K562 (cell line): ENCODE data around the gene ACAD10. TPM values are rescaled to one million over a fixed set of nuclear protein-coding genes. Genes with fewer than 3 reads are reported as not detected.

Experiments
- ATAC-seq: fragments of 200-7000 bp; cut with Tn5 transposase; 3 replicates; pipeline ENCODE4 v1.9.1; 2020; ENCODE audit warnings: moderate library complexity
- BruUV-seq: library from RNA; stranded (reverse); fragments of 400-500 nt; replicated peaks from 2 replicates; lab custom pipeline; 2021; lab: Mats Ljungman, UMichigan
- CTCF ChIA-PET: fragments of 300-600 bp; formaldehyde crosslinking; extraction: SDS; loops from one replicate; lab custom pipeline; 2021; ENCODE audit warnings: low intra/inter-chr PET ratio; lab: Yijun Ruan, JAX
- POLR2A ChIA-PET: fragments of 300-600, 350-650 bp; sonication (Branson Sonifier 250); formaldehyde crosslinking; extraction: SDS; loops from one replicate; lab custom pipeline; 2021; ENCODE audit warnings: antibody characterized with exemption, inconsistent platforms; lab: Yijun Ruan, JAX
- DNase-seq, 4 experiments: peaks; one replicate each; pipeline versions ENCODE4 v3.0.0 to v3.0.0-alpha.2; 2011 to 2018; ENCODE audit warnings: low spot score in 3 of 4, mixed read lengths in 3 of 4; ENCODE audit errors: extremely low read depth in 1 of 4
- FAIRE-seq: peaks from 2 replicates; lab custom pipeline; 2011; peaks lifted over from hg19 to GRCh38; lab: Jason Lieb, UNC
- H2AFZ ChIP-seq: 2 replicates; pipeline ENCODE4 v1.6.0; 2011; ENCODE audit warnings: low read depth, low read length, control low read depth, inconsistent platforms
- H3K27ac ChIP-seq: fragments of 200-600 bp; 3 replicates; pipeline ENCODE4 v1.8.0; 2011; ENCODE audit warnings: low read depth, mild to moderate bottlenecking, control low read depth, inconsistent platforms, low read length, moderate library complexity, mixed read lengths; ENCODE audit errors: extremely low read depth
- H3K27me3 ChIP-seq, 2 experiments: fragments of 300-600 bp in 1 of 2; 2 replicates in 1 of 2; 3 replicates in 1 of 2; pipeline versions ENCODE4 v1.6.0 to v1.8.0; 2011; ENCODE audit warnings: inconsistent platforms in 2 of 2, low read length in 2 of 2, mild to moderate bottlenecking in 1 of 2, mixed read lengths in 1 of 2, moderate library complexity in 1 of 2; ENCODE audit not compliant: control insufficient read depth in 2 of 2, insufficient read depth in 2 of 2
- H3K36me3 ChIP-seq: fragments of 300-600 bp; 3 replicates; pipeline ENCODE4 v1.8.0; 2011; ENCODE audit warnings: mild to moderate bottlenecking, low read length, inconsistent platforms; ENCODE audit not compliant: control insufficient read depth, insufficient read depth
- H3K4me1 ChIP-seq, 2 experiments: fragments of 200-600 bp in 1 of 2; replicated peaks in 1 of 2; 2 replicates in 1 of 2; 3 replicates in 1 of 2; pipeline versions ENCODE4 v1.5.1 to v1.8.0; 2011; ENCODE audit warnings: inconsistent platforms in 2 of 2, low read length in 2 of 2, mild to moderate bottlenecking in 1 of 2, mixed read lengths in 1 of 2, moderate library complexity in 1 of 2; ENCODE audit not compliant: control insufficient read depth in 2 of 2, insufficient read depth in 2 of 2
- H3K4me2 ChIP-seq: 2 replicates; pipeline ENCODE4 v1.6.1; 2011; ENCODE audit warnings: low read length, control low read depth, inconsistent platforms, mixed read lengths; ENCODE audit not compliant: insufficient read depth
- H3K4me3 ChIP-seq: fragments of 200-600 bp; sonication (generic), shearing (Covaris generic); 2 replicates; pipeline ENCODE4 v1.5.1; 2016; ENCODE audit warnings: control low read depth, inconsistent platforms
- H3K79me2 ChIP-seq: fragments of 200-600 bp; 3 replicates; pipeline ENCODE4 v1.8.0; 2011; ENCODE audit warnings: low read length, inconsistent platforms; ENCODE audit not compliant: control insufficient read depth, insufficient read depth
- H3K9ac ChIP-seq, 2 experiments: 2 replicates each; pipeline versions ENCODE4 v1.6.0 to v1.6.1; 2011; ENCODE audit warnings: low read depth in 2 of 2, low read length in 2 of 2, control low read depth in 1 of 2, inconsistent platforms in 1 of 2, mild to moderate bottlenecking in 1 of 2, mixed read lengths in 1 of 2; ENCODE audit not compliant: insufficient read depth in 1 of 2
- H3K9me1 ChIP-seq: one replicate; pipeline ENCODE4 v1.6.0; 2011; ENCODE audit warnings: inconsistent platforms, mild to moderate bottlenecking, low read length, moderate library complexity; ENCODE audit not compliant: control insufficient read depth, insufficient read depth
- H3K9me3 ChIP-seq: replicated peaks from 2 replicates; pipeline ENCODE4 v1.5.1; 2011; ENCODE audit warnings: low read depth, low read length, inconsistent platforms; ENCODE audit not compliant: control insufficient read depth, insufficient read depth
- H4K20me1 ChIP-seq: replicated peaks from 2 replicates; pipeline ENCODE4 v1.6.1; 2011; ENCODE audit warnings: low read length, inconsistent platforms, mixed read lengths; ENCODE audit not compliant: control insufficient read depth, insufficient read depth
- EP400 ChIP-seq: fragments of 450-650 bp; IDR thresholded peaks from 2 replicates; pipeline ENCODE4 v1.6.1; 2017; ENCODE audit warnings: antibody characterized with exemption, mild to moderate bottlenecking, moderate library complexity
- ESRRB ChIP-seq: fragments of 250-450 bp; sonication (Bioruptor Pico); IDR thresholded peaks from 2 replicates; pipeline ENCODE4 v1.5.0; 2020; ENCODE audit warnings: mild to moderate bottlenecking, moderate library complexity, borderline replicate concordance
- KDM5B ChIP-seq: fragments of 200-600 bp; sonication (generic); IDR thresholded peaks from 2 replicates; pipeline ENCODE4 v1.6.1; 2012; ENCODE audit warnings: low read depth, mild to moderate bottlenecking, moderate library complexity, low read length, control low read depth, inconsistent platforms; ENCODE audit not compliant: insufficient replicate concordance
- NFIC ChIP-seq: fragments of 450-650 bp; IDR thresholded peaks from 2 replicates; pipeline ENCODE4 v1.6.1; 2017; ENCODE audit warnings: mild to moderate bottlenecking, inconsistent platforms
- NFRKB ChIP-seq: fragments of 450-650 bp; IDR thresholded peaks from 2 replicates; pipeline ENCODE4 v1.6.1; 2016; ENCODE audit warnings: low read depth
- STAT6 ChIP-seq: sonication (generic); formaldehyde crosslinking; IDR thresholded peaks from 2 replicates; pipeline ENCODE4 v1.8.1; 2023; ENCODE audit warnings: mild to moderate bottlenecking, missing genetic modification reagents
- TFAP4 ChIP-seq: sonication (generic); formaldehyde crosslinking; IDR thresholded peaks from 2 replicates; pipeline ENCODE4 v1.8.0; 2022; ENCODE audit warnings: missing genetic modification reagents, mild to moderate bottlenecking, moderate library complexity, borderline replicate concordance
- ZNF12 ChIP-seq: sonication (generic); formaldehyde crosslinking; IDR thresholded peaks from 2 replicates; pipeline ENCODE4 v1.4.0; 2020; ENCODE audit warnings: mild to moderate bottlenecking, missing genetic modification reagents
- ZNF140 ChIP-seq: fragments of 250-450 bp; sonication (Bioruptor Pico); IDR thresholded peaks from 2 replicates; pipeline ENCODE4 v1.8.0; 2021; ENCODE audit warnings: moderate library complexity, mild to moderate bottlenecking, inconsistent platforms
- WGBS: fragments of 100-300 bp; shearing (Covaris generic); methylation state at CpG from one replicate; pipeline ENCODE4 v1.1.6; 2016; ENCODE audit warnings: low coverage, mixed read lengths; ENCODE audit not compliant: insufficient coverage; ENCODE audit errors: missing lambda C conversion rate; 5-methylcytosine and 5-hydroxymethylcytosine counted together
- in situ Hi-C: fragments of 300-500 bp; cut with MboI; formaldehyde crosslinking; loops from 4 replicates; pipeline ENCODE4 v1.15.0; 2018; ENCODE audit warnings: inconsistent platforms, mixed read lengths
- intact Hi-C: fragments of 100-400 bp; cut with micrococcal nuclease; formaldehyde crosslinking; loops from 2 replicates; pipeline ENCODE4 v1.14.2; 2022
- polyA plus RNA-seq, 8 experiments: library from polyadenylated mRNA; depleted of rRNA in 4 of 8; stranded (reverse) in 5 of 8; unstranded in 3 of 8; fragments of >200 nt; fragmentation: Nextera tagmentation in 2 of 8; fragmentation: Illumina TruSeq in 1 of 8; extraction: Ambion mirVana in 2 of 8; extraction: Trizol in 1 of 8; gene quantifications; 2 replicates each; pipeline versions ENCODE4 v1.2.1 to v1.2.3, GENCODE V29; 2011 to 2014; ENCODE audit warnings: inconsistent platforms in 1 of 8, missing spikeins in 1 of 8
- total RNA-seq, 7 experiments: library from RNA; depleted of rRNA in 6 of 7; stranded (reverse); fragments of >200 nt in 6 of 7; fragmentation: Illumina TruSeq in 2 of 7; extraction: Trizol in 2 of 7; gene quantifications; 2 replicates each; pipeline versions ENCODE4 v1.2.1 to v1.2.3, GENCODE V29; 2011 to 2021; ENCODE audit warnings: low replicate concordance in 1 of 7

ACAD10 gene
- total and polyA plus RNA-seq, 9 of the 15 experiments (the other 6 are each of a cell fraction or from before 2014, with no cell fraction given), result 2.3 to 19.2 (median 12.0) TPM

DNA sequence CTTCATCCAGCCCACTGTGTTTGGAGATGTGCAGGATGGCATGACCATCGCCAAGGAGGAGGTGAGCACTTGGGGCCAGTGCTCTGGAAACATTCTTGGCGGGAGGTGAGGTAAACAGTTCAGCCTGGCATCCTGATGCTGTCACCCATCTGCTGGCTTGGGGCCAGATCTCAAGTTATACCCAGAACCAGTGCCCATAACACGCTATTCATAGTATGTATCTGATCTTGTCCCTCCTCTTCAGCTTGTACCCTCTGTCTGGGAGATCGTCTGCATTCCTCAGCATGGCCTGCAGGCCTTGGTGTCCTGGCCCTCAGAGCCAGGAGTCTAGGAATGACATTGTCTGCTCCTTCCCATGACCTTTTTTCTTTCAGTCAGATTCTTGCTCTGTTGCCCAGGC, 112.3 kb downstream of the ACAD10 start:
- BruUV-seq, result no TSS peak

GRCh38 chr12:111799758-111800157, 113.9 kb downstream of the ACAD10 start:
- Histone ChIP-seq H3K9ac (no peak overlapping the region), H2AFZ (no peak overlapping the region), H3K4me3 (no peak overlapping the region), H3K79me2 (no peaks in the 10 kb centered on the region)
- no peak for DNase-seq
- CTCF ChIA-PET, result no interaction called here
- intact Hi-C loops, result no loop called here
- ATAC-seq, result no peak
- BruUV-seq, result no TSS peak
- TF ChIP-seq STAT6 (no peak), TFAP4 (CRISPR knock-in tag) (no peak), EP400 (no peak), ZNF140 (CRISPR knock-in tag) (no peak), KDM5B (no peak)
- TF ChIP-seq, all 486 proteins: peak for 0
- no peak overlapping the region for H3K27ac ChIP-seq
- peaks cover 11% of the 10 kb centered on the region; the same call in 2 of the 3 replicates for H3K36me3 ChIP-seq
- no peaks in the 10 kb centered on the region for H3K9me1 ChIP-seq
- in situ Hi-C loops, result no loop called here
- H3K27me3 ChIP-seq, result no peaks in the 10 kb centered on the region
- POLR2A ChIA-PET, result interaction anchor here (0.5 to 1.2 kb wide), 5 partner anchors 10 to 126 kb away, joined by 3 to 4 read pairs (median 3); no protein-coding TSS in a partner anchor
- FAIRE-seq, result no peak
- WGBS, result 70% methylated on average over 9 of the region's 9 CpGs
- H4K20me1 ChIP-seq, result no peaks in the 10 kb centered on the region
- no peaks in the 10 kb centered on the region for H3K9me3 ChIP-seq
- H3K4me2 ChIP-seq, result no peak overlapping the region
- H3K4me1 ChIP-seq, result no peaks in the 10 kb centered on the region

More for the DNA sequence above, 112.3 kb downstream of the ACAD10 start:
- no peak overlapping the region for H3K4me3 ChIP-seq
- no peak for FAIRE-seq
- no peaks in the 10 kb centered on the region for H3K9me1 ChIP-seq
- H3K4me2 ChIP-seq, result no peak overlapping the region
- H2AFZ ChIP-seq, result no peak overlapping the region
- H3K79me2 ChIP-seq, result no peaks in the 10 kb centered on the region
- peak overlapping the region in 1 of 2 experiments; percentile 60; a peak in 1 of 4 replicates for H3K9ac ChIP-seq
- TF ChIP-seq ZNF12 (CRISPR knock-in tag), result no peak
- TF ChIP-seq ESRRB (CRISPR knock-in tag), result no peak
- TF ChIP-seq NFRKB, result no peak
- TF ChIP-seq NFIC, result peak; percentile 39; the same call in 1 of the 2 replicates
- in situ Hi-C loops, result no loop called here
- no peaks in the 10 kb centered on the region for H3K27me3 ChIP-seq
- POLR2A ChIA-PET, result no interaction called here
- intact Hi-C loops, result no loop called here
- 47% methylated on average over 4 of the region's 4 CpGs for WGBS
- H4K20me1 ChIP-seq, result no peaks in the 10 kb centered on the region
- CTCF ChIA-PET, result no interaction called here
- no peak overlapping the region for H3K27ac ChIP-seq
- no peaks in the 10 kb centered on the region for H3K9me3 ChIP-seq
- no peak for DNase-seq
- ATAC-seq, result no peak
- no peaks in the 10 kb centered on the region for H3K4me1 ChIP-seq
- H3K36me3 ChIP-seq, result peaks cover 11% of the 10 kb centered on the region; the same call in 2 of the 3 replicates
